ENCODE data around the gene NFIB. TPM values are rescaled to one million over a fixed set of nuclear protein-coding genes. Genes with fewer than 3 reads are reported as not detected.

The NFIB gene
- total and polyA plus RNA-seq, 2 of the 8 experiments (the other 6 are each of a cell fraction or from before 2014, with no cell fraction given): 2.6 to 13.1 TPM

GRCh38 chr9:14158916-14159315 lies 155.0 kb downstream of the NFIB start:
- no peak overlapping the region for H2AFZ ChIP-seq (ENCODE audit: low read length)
- FAIRE-seq: no peak
- H3K4me2 ChIP-seq (ENCODE audit: insufficient read depth in 1 of 2, low read depth in 2 of 2, low read length in 2 of 2): no peak overlapping the region
- H4K91ac ChIP-seq (replicated peaks; ENCODE audit: insufficient read length, low read length): no peak overlapping the region
- no peaks in the 10 kb centered on the region for H3K23me2 ChIP-seq (ENCODE audit: low read depth, low read length)
- WGBS, 2 experiments (ENCODE audit: extremely low coverage in 1 of 2, insufficient coverage in 1 of 2, insufficient read length in 1 of 2, insufficient replicate concordance in 2 of 2, low coverage in 1 of 2, low lambda C conversion rate in 2 of 2, missing lambda C conversion rate in 1 of 2): 82% methylated on average over 1 of the region's 1 CpG; no CpG with 5 or more reads in 1 of the 2 experiments
- H4K20me1 ChIP-seq (replicated peaks in 1 of 2; ENCODE audit: control insufficient read depth in 1 of 2, insufficient read depth in 2 of 2, low read length in 2 of 2): no peaks in the 10 kb centered on the region
- no peak for DNase-seq (ENCODE audit: low read depth in 1 of 2, low spot score in 2 of 2)
- no peak overlapping the region for H4K8ac ChIP-seq (ENCODE audit: extremely low read depth, insufficient read depth, low read length)
- no peaks in the 10 kb centered on the region for H3K79me2 ChIP-seq (ENCODE audit: control insufficient read depth in 1 of 2, insufficient read depth in 2 of 2, low read length in 2 of 2)
- no peak overlapping the region for H2BK12ac ChIP-seq (ENCODE audit: low read depth, low read length)
- no peaks in the 10 kb centered on the region for H3K9me3 ChIP-seq (ENCODE audit: insufficient read depth in 2 of 2, low read depth in 1 of 2, low read length in 1 of 2)
- H3K18ac ChIP-seq (ENCODE audit: extremely low read depth, low read length): no peak overlapping the region
- H2BK20ac ChIP-seq (ENCODE audit: low read length): no peak overlapping the region
- H2BK120ac ChIP-seq (replicated peaks; ENCODE audit: low read depth, low read length): no peak overlapping the region
- no peak overlapping the region for H2BK5ac ChIP-seq (ENCODE audit: low read depth, low read length)
- peaks cover 0 to 3% (median 1%) of the 10 kb centered on the region in 4 experiments; a peak in 2 of 7 replicates for H3K4me1 ChIP-seq (replicated peaks in 1 of 4; ENCODE audit: control insufficient read depth in 3 of 4, insufficient read depth in 4 of 4, low read length in 3 of 4)
- no peak overlapping the region for H4K5ac ChIP-seq (ENCODE audit: insufficient read length, low read depth, low read length)
- no peak overlapping the region for H2AK5ac ChIP-seq (ENCODE audit: low read depth, low read length)
- no peak overlapping the region for H3K56ac ChIP-seq (replicated peaks; ENCODE audit: insufficient read length, low read depth, low read length)
- H3K14ac ChIP-seq (ENCODE audit: insufficient read length): no peak overlapping the region
- H3K27me3 ChIP-seq (replicated peaks in 1 of 4; ENCODE audit: control insufficient read depth in 3 of 4, extremely low read depth in 1 of 4, insufficient read depth in 3 of 4, low read length in 3 of 4): no peaks in the 10 kb centered on the region
- no peak overlapping the region for H2BK15ac ChIP-seq (ENCODE audit: low read length)
- H3K4ac ChIP-seq (replicated peaks; ENCODE audit: insufficient read length, low read depth, low read length): no peak overlapping the region
- POLR2A ChIA-PET (ENCODE audit: partially characterized antibody): no interaction called here
- H3K9ac ChIP-seq (replicated peaks in 1 of 4; ENCODE audit: extremely low read depth in 1 of 4, low read depth in 3 of 4, low read length in 3 of 4): no peak overlapping the region
- no peaks in the 10 kb centered on the region for H3K36me3 ChIP-seq (ENCODE audit: control insufficient read depth in 2 of 4, insufficient read depth in 4 of 4, low read length in 3 of 4)
- CTCF ChIA-PET (ENCODE audit: partially characterized antibody): interaction anchor here (0.5 kb wide), 1 partner anchor 13 kb away, joined by 5 read pairs; no protein-coding TSS in a partner anchor
- H3K4me3 ChIP-seq (ENCODE audit: extremely low read depth in 1 of 4, insufficient read depth in 2 of 4, low read depth in 3 of 4, low read length in 4 of 4): no peak overlapping the region
- H3K27ac ChIP-seq (ENCODE audit: low read depth, low read length): no peak overlapping the region
- H3K79me1 ChIP-seq (ENCODE audit: low read depth, low read length): no peaks in the 10 kb centered on the region
- H3K23ac ChIP-seq (ENCODE audit: insufficient read length): no peak overlapping the region
- no peak for TF ChIP-seq TEAD4 (IDR thresholded peaks at IDR 0.05; ENCODE audit: low read depth, low read length)
- TF ChIP-seq NRF1 (IDR thresholded peaks at IDR 0.05; ENCODE audit: low read depth, low read length): no peak
- no peak for TF ChIP-seq ASH2L (IDR thresholded peaks at IDR 0.05; ENCODE audit: low read length)
- TF ChIP-seq KDM5A (IDR thresholded peaks at IDR 0.05; ENCODE audit: low read length): no peak
- no peak for TF ChIP-seq E2F6 (IDR thresholded peaks at IDR 0.05)
- TF ChIP-seq CHD2 (IDR thresholded peaks at IDR 0.05; ENCODE audit: low read length): no peak
- TF ChIP-seq ATF2 (IDR thresholded peaks at IDR 0.05; ENCODE audit: low read length): no peak
- no peak for TF ChIP-seq SP1 (IDR thresholded peaks at IDR 0.05; ENCODE audit: low read depth, low read length)
- TF ChIP-seq EGR1 (IDR thresholded peaks at IDR 0.05; ENCODE audit: borderline replicate concordance, low read depth, low read length): no peak
- TF ChIP-seq USF2 (IDR thresholded peaks at IDR 0.05; ENCODE audit: low read length): no peak
- no peak for TF ChIP-seq CHD1 (IDR thresholded peaks at IDR 0.05; ENCODE audit: low read depth, low read length)
- TF ChIP-seq BCL11A (IDR thresholded peaks at IDR 0.05; ENCODE audit: low read depth in 2 of 2, low read length in 2 of 2): no peak
